ENCODE results near the gene OBSCN. TPM values are rescaled to one million over a fixed set of nuclear protein-coding genes. Genes with fewer than 3 reads are reported as not detected.

OBSCN gene, protein sequence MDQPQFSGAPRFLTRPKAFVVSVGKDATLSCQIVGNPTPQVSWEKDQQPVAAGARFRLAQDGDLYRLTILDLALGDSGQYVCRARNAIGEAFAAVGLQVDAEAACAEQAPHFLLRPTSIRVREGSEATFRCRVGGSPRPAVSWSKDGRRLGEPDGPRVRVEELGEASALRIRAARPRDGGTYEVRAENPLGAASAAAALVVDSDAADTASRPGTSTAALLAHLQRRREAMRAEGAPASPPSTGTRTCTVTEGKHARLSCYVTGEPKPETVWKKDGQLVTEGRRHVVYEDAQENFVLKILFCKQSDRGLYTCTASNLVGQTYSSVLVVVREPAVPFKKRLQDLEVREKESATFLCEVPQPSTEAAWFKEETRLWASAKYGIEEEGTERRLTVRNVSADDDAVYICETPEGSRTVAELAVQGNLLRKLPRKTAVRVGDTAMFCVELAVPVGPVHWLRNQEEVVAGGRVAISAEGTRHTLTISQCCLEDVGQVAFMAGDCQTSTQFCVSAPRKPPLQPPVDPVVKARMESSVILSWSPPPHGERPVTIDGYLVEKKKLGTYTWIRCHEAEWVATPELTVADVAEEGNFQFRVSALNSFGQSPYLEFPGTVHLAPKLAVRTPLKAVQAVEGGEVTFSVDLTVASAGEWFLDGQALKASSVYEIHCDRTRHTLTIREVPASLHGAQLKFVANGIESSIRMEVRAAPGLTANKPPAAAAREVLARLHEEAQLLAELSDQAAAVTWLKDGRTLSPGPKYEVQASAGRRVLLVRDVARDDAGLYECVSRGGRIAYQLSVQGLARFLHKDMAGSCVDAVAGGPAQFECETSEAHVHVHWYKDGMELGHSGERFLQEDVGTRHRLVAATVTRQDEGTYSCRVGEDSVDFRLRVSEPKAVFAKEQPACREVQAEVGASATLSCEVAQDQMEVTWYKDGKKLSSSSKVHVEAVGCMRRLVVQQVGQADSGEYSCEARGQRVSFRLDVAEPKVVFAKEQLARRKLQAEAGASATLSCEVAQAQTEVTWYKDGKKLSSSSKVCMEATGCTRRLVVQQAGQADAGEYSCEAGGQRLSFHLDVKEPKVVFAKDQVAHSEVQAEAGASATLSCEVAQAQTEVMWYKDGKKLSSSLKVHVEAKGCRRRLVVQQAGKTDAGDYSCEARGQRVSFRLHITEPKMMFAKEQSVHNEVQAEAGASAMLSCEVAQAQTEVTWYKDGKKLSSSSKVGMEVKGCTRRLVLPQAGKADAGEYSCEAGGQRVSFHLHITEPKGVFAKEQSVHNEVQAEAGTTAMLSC (N-terminal part only)
- total RNA-seq (2012; rRNA removed) (4.1 and 4.2 TPM in 2 replicates), polyA plus RNA-seq (2012; rRNA removed) (9.5 and 10.0 TPM in 2 replicates), Bru-seq, nascent RNA (percentile 67 among the genes with signal in this experiment), BruChase-seq, experiment 1, labeled RNA remaining after a 6-hour chase (percentile 74 among the genes with signal in this experiment), BruChase-seq, experiment 2, labeled RNA remaining after a 2-hour chase (percentile 75 among the genes with signal in this experiment)
- 3.6 and 7.2 TPM in 2 replicates for polyA plus RNA-seq (2012; cell fraction: cytosol; rRNA removed)
- 69.7 and 96.2 TPM in 2 replicates for polyA plus RNA-seq (2012; cell fraction: nucleus; rRNA removed; ENCODE audit: low replicate concordance)
- long read RNA-seq, partial matches to known transcripts = 8 of 15 reads
- long read RNA-seq, other reads (novel, unspliced or antisense) = 7 of 15 reads

DNA sequence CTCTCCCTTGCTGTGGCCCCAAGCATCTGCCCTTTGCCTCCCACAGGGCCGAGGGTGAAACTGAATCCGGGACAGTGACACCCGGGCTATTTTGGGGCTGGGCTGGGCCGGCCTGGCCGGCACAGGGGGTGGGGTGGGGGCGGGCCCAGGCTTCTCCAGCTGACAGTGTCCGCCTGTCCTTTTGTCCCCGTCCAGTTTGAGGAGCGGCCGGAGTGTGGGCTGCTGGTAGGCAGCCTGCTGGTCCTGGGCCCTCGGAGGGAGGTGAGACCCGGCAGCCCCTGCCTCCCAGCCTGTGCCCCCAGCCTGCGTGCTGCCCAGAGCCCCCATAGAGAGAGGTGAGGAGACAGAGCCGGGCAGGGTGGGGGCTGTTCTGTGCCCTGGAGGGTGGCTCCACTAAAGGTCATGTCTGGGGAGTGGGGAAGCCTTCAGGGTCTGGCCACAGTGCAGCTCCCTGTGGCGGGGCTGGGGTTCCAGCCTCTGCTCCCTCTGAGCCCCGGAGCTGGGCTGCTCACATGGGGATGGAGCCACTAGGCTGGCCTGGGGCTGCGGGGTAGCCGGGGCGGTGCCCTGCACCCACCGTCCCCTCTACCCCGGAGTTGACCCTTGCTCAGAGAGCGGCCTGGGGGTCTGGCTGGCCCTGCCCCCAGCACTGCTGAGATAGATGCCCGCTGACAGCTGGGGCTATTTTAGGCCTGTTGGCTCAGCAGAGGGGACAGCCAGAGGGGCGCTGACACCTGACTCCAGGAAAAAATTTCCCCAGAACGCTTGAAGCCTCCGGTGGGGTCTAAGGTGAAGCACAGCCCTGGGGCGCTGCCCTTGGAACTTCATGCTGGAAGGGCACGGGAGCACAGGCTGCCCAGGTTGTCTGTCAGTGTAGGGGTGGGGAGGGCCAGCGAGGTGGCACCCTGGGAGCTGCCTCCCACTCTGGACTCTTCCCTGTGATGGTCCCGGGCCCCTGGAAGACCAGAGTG is at the start of gene OBSCN:
Gene OBSCN (plus strand): TSS at position 194 of the 971 bp plus-strand sequence. CDS start 3,740 bp downstream, outside the sequence.
- Histone ChIP-seq H4K8ac (ENCODE audit: low read depth in 2 of 2, low read length in 2 of 2) (no peak within 1 kb of the TSS), H3K4me2 (ENCODE audit: low read depth, low read length) (no peak within 1 kb of the TSS), H3K4me3 (ENCODE audit: insufficient read depth, low read depth, low read length) (no peak within 1 kb of the TSS), H3K4me1 (ENCODE audit: control insufficient read depth, insufficient read depth, low read length) (peaks cover 6% of the 10 kb centered on the region; the same call in 1 of the 2 replicates), H3K18ac (ENCODE audit: low read depth, low read length) (no peak within 1 kb of the TSS), H3K9ac (ENCODE audit: low read depth, low read length) (no peak within 1 kb of the TSS), H2BK20ac (ENCODE audit: low read depth, low read length) (no peak within 1 kb of the TSS), H3K9me1 (ENCODE audit: insufficient read depth, low read length) (peaks cover 4% of the 10 kb centered on the region; the same call in 1 of the 2 replicates), H3K79me1 (ENCODE audit: low read depth in 1 of 2, low read length in 2 of 2) (no peaks in the 10 kb centered on the region; a peak in 1 of 4 replicates), H3K27me3 (ENCODE audit: control insufficient read depth, insufficient read depth, low read length) (no peaks in the 10 kb centered on the region; the same call in 1 of the 2 replicates), H3K14ac (replicated peaks; ENCODE audit: low read depth, low read length) (no peak within 1 kb of the TSS), H2BK15ac (ENCODE audit: low read depth, low read length) (no peak within 1 kb of the TSS), H2BK5ac (ENCODE audit: low read depth, low read length, poor library complexity, severe bottlenecking) (no peak within 1 kb of the TSS), H2AK9ac (replicated peaks; ENCODE audit: low read depth, low read length, poor library complexity) (peak within 1 kb of the TSS; percentile 26), H2AK5ac (ENCODE audit: low read depth, low read length) (no peak within 1 kb of the TSS), H4K91ac (ENCODE audit: insufficient read depth, low read depth, low read length) (no peak within 1 kb of the TSS), H4K5ac (ENCODE audit: low read depth, low read length) (no peak within 1 kb of the TSS), H2BK120ac (ENCODE audit: low read depth, low read length) (no peak within 1 kb of the TSS), H3K36me3 (ENCODE audit: control insufficient read depth, insufficient read depth, low read length) (no peaks in the 10 kb centered on the region), H3K4ac (ENCODE audit: low read depth, low read length) (no peak within 1 kb of the TSS), H3K23ac (ENCODE audit: low read depth, low read length) (no peak within 1 kb of the TSS), H4K20me1 (ENCODE audit: insufficient read depth, low read length) (no peaks in the 10 kb centered on the region; the same call in 1 of the 2 replicates), H3K27ac (ENCODE audit: insufficient read depth, low read length) (no peak within 1 kb of the TSS), H2AFZ (replicated peaks; ENCODE audit: low read length, poor library complexity) (peak within 1 kb of the TSS; percentile 58), H3K56ac (ENCODE audit: extremely low read depth, insufficient read depth, low read length) (no peak within 1 kb of the TSS), H3K9me3 (ENCODE audit: control insufficient read depth, insufficient read depth, low read length) (no peaks in the 10 kb centered on the region)
- POLR2A ChIA-PET (ENCODE audit: unreplicated experiment) = no interaction called here
- BruUV-seq (replicated peaks) = no TSS peak
- 42% methylated on average over 10 of the region's 30 CpGs; no CpG with 5 or more reads in 1 of the 2 experiments for WGBS, 2 experiments (ENCODE audit: extremely low coverage in 2 of 2, insufficient read length in 1 of 2)
- CTCF ChIA-PET = no interaction called here
- dilution Hi-C loops (cut with HindIII; ENCODE audit: low sequenced_read_pairs, unreplicated experiment) (no loop called here), in situ Hi-C loops (cut with MboI; ENCODE audit: low sequenced_read_pairs) (no loop called here), intact Hi-C loops (cut with micrococcal nuclease) (no loop called here)
- ATAC-seq (ENCODE audit: low read depth) (no peak), DNase-seq (no peak)
- no peak for TF ChIP-seq BHLHE40 (IDR thresholded peaks at IDR 0.05; ENCODE audit: low read depth, low read length)
